ENCODE results near the gene MORN5. TPM values are rescaled to one million over a fixed set of nuclear protein-coding genes. Genes with fewer than 3 reads are reported as not detected.

MORN5 gene
- total and polyA plus RNA-seq, 2 experiments from 2014 or later, result not detected

DNA sequence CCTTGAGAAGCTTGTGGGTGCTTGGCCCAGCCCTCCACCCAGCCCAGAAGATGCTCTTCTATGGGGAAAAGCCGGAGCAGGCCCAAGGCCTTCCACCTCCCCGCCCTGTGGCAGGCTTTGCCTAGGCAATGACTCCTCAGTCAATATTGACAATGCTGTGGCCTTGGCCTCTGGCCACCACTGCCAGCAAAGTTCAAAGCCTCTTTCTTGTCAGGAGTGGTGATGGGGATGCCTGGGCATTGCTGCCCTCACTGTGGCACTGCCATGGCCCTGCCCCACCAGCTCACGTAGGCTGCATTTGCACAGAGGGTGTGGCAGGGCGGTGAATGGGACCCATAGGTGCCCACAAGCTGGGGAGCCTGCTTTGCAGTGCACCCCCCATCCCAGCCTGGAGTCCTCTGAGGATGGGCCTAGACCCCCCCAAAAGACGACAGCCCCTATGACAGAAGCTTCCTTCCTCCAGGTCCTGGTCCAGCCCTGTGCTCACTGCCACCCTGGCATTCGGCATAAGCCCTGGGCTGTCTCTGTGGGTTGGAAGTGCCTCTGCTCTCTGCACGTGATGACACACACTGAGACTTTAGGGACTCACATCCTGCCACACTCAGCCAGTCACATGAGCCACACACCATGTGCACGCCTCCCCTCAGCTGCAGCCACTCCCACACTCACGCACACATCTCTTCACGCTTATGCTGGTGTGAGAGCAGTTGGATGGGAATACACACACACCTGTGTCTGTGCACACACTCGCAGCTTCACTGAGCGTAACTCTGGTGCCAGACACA lies 31.1 kb downstream of the MORN5 start:
- Histone ChIP-seq H3K27me3 (ENCODE audit: insufficient read depth) (no peaks in the 10 kb centered on the region), H3K4me1 (ENCODE audit: insufficient read depth) (peaks cover 4% of the 10 kb centered on the region; the same call in 1 of the 2 replicates), H3K79me2 (replicated peaks; ENCODE audit: insufficient read depth) (no peaks in the 10 kb centered on the region), H4K20me1 (replicated peaks; ENCODE audit: insufficient read depth) (no peaks in the 10 kb centered on the region), H3K4me2 (no peak overlapping the region), H3K9me2 (ENCODE audit: insufficient read depth) (no peaks in the 10 kb centered on the region), H2AFZ (no peak overlapping the region), H3F3A (replicated peaks; ENCODE audit: low read depth) (no peaks in the 10 kb centered on the region), H3K36me3 (ENCODE audit: insufficient read depth) (no peaks in the 10 kb centered on the region), H3K27ac (ENCODE audit: low read depth) (no peak overlapping the region), H3K4me3 (no peak overlapping the region)
- Mint-ChIP-seq H3K36me3 (ENCODE audit: low read depth) (no peaks in the 10 kb centered on the region; the same call in 2 of the 3 replicates), H3K4me3 (no peak overlapping the region), H3K9me3 (no peaks in the 10 kb centered on the region; the same call in 2 of the 3 replicates), H3K27me3 (ENCODE audit: insufficient read depth, low read depth, poor library complexity) (peaks cover 7% of the 10 kb centered on the region), H3K27ac (no peak overlapping the region), H3K4me1 (peaks cover 19% of the 10 kb centered on the region)
- ATAC-seq (no peak), DNase-seq (ENCODE audit: low spot score) (no peak)
- TF ChIP-seq JUNB (IDR thresholded peaks at IDR 0.05; ENCODE audit: unreplicated experiment) (no peak), CREB1 (CRISPR knock-in tag; IDR thresholded peaks at IDR 0.05; ENCODE audit: low read depth) (no peak), POLR2AphosphoS5 (IDR thresholded peaks at IDR 0.05; ENCODE audit: low read depth) (no peak), EZH2phosphoT487 (IDR thresholded peaks at IDR 0.05; ENCODE audit: unreplicated experiment) (no peak), NANOG (IDR thresholded peaks at IDR 0.05; ENCODE audit: borderline replicate concordance) (no peak), ZNF331 (CRISPR knock-in tag; IDR thresholded peaks at IDR 0.05; ENCODE audit: low read depth) (no peak), ZNF114 (CRISPR knock-in tag; IDR thresholded peaks at IDR 0.05) (no peak), STAT1 (IDR thresholded peaks at IDR 0.05; ENCODE audit: unreplicated experiment) (no peak), EZH2 (IDR thresholded peaks at IDR 0.05; ENCODE audit: low read depth, unreplicated experiment) (no peak)
- TF ChIP-seq, protein P1, sequence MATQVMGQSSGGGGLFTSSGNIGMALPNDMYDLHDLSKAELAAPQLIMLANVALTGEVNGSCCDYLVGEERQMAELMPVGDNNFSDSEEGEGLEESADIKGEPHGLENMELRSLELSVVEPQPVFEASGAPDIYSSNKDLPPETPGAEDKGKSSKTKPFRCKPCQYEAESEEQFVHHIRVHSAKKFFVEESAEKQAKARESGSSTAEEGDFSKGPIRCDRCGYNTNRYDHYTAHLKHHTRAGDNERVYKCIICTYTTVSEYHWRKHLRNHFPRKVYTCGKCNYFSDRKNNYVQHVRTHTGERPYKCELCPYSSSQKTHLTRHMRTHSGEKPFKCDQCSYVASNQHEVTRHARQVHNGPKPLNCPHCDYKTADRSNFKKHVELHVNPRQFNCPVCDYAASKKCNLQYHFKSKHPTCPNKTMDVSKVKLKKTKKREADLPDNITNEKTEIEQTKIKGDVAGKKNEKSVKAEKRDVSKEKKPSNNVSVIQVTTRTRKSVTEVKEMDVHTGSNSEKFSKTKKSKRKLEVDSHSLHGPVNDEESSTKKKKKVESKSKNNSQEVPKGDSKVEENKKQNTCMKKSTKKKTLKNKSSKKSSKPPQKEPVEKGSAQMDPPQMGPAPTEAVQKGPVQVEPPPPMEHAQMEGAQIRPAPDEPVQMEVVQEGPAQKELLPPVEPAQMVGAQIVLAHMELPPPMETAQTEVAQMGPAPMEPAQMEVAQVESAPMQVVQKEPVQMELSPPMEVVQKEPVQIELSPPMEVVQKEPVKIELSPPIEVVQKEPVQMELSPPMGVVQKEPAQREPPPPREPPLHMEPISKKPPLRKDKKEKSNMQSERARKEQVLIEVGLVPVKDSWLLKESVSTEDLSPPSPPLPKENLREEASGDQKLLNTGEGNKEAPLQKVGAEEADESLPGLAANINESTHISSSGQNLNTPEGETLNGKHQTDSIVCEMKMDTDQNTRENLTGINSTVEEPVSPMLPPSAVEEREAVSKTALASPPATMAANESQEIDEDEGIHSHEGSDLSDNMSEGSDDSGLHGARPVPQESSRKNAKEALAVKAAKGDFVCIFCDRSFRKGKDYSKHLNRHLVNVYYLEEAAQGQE (IDR thresholded peaks at IDR 0.05; ENCODE audit: unreplicated experiment), result no peak
- TF ChIP-seq, protein P2, sequence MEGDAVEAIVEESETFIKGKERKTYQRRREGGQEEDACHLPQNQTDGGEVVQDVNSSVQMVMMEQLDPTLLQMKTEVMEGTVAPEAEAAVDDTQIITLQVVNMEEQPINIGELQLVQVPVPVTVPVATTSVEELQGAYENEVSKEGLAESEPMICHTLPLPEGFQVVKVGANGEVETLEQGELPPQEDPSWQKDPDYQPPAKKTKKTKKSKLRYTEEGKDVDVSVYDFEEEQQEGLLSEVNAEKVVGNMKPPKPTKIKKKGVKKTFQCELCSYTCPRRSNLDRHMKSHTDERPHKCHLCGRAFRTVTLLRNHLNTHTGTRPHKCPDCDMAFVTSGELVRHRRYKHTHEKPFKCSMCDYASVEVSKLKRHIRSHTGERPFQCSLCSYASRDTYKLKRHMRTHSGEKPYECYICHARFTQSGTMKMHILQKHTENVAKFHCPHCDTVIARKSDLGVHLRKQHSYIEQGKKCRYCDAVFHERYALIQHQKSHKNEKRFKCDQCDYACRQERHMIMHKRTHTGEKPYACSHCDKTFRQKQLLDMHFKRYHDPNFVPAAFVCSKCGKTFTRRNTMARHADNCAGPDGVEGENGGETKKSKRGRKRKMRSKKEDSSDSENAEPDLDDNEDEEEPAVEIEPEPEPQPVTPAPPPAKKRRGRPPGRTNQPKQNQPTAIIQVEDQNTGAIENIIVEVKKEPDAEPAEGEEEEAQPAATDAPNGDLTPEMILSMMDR (conservative IDR thresholded peaks at IDR 0.05; ENCODE audit: low read depth in 2 of 2), result no peak
- TF ChIP-seq, protein P3, sequence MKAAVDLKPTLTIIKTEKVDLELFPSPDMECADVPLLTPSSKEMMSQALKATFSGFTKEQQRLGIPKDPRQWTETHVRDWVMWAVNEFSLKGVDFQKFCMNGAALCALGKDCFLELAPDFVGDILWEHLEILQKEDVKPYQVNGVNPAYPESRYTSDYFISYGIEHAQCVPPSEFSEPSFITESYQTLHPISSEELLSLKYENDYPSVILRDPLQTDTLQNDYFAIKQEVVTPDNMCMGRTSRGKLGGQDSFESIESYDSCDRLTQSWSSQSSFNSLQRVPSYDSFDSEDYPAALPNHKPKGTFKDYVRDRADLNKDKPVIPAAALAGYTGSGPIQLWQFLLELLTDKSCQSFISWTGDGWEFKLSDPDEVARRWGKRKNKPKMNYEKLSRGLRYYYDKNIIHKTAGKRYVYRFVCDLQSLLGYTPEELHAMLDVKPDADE (IDR thresholded peaks at IDR 0.05), result no peak
- TF ChIP-seq, protein P4, sequence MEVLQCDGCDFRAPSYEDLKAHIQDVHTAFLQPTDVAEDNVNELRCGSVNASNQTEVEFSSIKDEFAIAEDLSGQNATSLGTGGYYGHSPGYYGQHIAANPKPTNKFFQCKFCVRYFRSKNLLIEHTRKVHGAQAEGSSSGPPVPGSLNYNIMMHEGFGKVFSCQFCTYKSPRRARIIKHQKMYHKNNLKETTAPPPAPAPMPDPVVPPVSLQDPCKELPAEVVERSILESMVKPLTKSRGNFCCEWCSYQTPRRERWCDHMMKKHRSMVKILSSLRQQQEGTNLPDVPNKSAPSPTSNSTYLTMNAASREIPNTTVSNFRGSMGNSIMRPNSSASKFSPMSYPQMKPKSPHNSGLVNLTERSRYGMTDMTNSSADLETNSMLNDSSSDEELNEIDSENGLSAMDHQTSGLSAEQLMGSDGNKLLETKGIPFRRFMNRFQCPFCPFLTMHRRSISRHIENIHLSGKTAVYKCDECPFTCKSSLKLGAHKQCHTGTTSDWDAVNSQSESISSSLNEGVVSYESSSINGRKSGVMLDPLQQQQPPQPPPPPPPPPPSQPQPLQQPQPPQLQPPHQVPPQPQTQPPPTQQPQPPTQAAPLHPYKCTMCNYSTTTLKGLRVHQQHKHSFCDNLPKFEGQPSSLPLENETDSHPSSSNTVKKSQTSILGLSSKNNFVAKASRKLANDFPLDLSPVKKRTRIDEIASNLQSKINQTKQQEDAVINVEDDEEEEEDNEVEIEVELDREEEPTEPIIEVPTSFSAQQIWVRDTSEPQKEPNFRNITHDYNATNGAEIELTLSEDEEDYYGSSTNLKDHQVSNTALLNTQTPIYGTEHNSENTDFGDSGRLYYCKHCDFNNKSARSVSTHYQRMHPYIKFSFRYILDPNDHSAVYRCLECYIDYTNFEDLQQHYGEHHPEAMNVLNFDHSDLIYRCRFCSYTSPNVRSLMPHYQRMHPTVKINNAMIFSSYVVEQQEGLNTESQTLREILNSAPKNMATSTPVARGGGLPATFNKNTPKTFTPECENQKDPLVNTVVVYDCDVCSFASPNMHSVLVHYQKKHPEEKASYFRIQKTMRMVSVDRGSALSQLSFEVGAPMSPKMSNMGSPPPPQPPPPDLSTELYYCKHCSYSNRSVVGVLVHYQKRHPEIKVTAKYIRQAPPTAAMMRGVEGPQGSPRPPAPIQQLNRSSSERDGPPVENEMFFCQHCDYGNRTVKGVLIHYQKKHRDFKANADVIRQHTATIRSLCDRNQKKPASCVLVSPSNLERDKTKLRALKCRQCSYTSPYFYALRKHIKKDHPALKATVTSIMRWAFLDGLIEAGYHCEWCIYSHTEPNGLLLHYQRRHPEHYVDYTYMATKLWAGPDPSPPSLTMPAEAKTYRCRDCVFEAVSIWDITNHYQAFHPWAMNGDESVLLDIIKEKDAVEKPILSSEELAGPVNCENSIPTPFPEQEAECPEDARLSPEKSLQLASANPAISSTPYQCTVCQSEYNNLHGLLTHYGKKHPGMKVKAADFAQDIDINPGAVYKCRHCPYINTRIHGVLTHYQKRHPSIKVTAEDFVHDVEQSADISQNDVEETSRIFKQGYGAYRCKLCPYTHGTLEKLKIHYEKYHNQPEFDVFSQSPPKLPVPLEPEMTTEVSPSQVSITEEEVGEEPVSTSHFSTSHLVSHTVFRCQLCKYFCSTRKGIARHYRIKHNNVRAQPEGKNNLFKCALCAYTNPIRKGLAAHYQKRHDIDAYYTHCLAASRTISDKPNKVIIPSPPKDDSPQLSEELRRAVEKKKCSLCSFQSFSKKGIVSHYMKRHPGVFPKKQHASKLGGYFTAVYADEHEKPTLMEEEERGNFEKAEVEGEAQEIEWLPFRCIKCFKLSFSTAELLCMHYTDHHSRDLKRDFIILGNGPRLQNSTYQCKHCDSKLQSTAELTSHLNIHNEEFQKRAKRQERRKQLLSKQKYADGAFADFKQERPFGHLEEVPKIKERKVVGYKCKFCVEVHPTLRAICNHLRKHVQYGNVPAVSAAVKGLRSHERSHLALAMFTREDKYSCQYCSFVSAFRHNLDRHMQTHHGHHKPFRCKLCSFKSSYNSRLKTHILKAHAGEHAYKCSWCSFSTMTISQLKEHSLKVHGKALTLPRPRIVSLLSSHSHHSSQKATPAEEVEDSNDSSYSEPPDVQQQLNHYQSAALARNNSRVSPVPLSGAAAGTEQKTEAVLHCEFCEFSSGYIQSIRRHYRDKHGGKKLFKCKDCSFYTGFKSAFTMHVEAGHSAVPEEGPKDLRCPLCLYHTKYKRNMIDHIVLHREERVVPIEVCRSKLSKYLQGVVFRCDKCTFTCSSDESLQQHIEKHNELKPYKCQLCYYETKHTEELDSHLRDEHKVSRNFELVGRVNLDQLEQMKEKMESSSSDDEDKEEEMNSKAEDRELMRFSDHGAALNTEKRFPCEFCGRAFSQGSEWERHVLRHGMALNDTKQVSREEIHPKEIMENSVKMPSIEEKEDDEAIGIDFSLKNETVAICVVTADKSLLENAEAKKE (CRISPR knock-in tag; IDR thresholded peaks at IDR 0.05), result no peak
